ENCODE results near the gene LASP1.

DNA sequence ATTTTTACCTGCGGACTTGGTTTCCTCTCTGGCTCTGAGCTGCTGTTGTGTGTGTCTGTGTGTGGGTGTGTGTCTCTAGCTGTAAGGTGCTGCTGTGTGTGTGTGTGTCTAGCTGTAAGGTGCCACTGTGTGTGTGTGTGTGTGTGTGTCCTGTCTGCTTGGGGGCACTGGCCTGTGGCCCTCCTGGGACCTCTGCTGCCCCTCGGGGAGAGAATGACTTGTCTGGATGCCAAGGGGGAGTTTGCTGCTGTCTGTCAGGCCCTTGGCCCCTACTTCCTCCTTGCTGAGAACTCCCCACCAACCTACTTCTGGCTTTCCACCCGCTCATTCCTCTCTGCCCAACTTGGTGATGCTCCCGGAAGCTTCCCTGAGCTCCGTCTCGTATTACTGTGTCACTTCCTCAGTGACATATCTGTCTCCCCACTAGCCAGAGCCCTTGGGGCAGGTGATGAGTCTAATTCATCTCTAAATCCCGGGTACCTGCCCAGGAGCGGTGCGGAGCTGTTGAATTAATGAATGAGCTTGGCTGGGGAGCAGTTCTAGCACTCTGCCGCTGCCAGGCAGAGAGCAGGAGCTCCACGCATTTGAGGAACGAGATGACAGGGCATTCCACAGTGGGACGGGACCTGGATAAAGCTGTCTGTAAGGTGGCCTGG, 52.0 kb downstream of the LASP1 start:
- TF ChIP-seq EZH2phosphoT487 (IDR thresholded peaks at IDR 0.05; ENCODE audit: insufficient read depth, low read depth) (no peak), EZH2 (IDR thresholded peaks at IDR 0.05; ENCODE audit: insufficient read depth, poor library complexity, severe bottlenecking) (no peak)

Measured in GM23248 (cell line).